GM18868 (cell line): ENCODE results near the gene PRKCQ.
"Not testable (repeated sequence)": the region's sequence is repeated elsewhere in the genome, so short reads cannot be mapped to it uniquely, and the experiment has no call there.

Experiments
- ATAC-seq: cut with Tn5 transposase; IDR thresholded peaks from one replicate; pipeline ENCODE4 v1.9.1; 2021; ENCODE audit warnings: mild to moderate bottlenecking, moderate library complexity; ENCODE audit not compliant: unreplicated experiment

Gene PRKCQ

GRCh38 chr10:6597478-6597877 is 17.4 kb upstream of the PRKCQ start:
- ATAC-seq, result no peak

GRCh38 chr10:6595499-6595898 is 15.4 kb upstream of the PRKCQ start:
- no peak for ATAC-seq

DNA sequence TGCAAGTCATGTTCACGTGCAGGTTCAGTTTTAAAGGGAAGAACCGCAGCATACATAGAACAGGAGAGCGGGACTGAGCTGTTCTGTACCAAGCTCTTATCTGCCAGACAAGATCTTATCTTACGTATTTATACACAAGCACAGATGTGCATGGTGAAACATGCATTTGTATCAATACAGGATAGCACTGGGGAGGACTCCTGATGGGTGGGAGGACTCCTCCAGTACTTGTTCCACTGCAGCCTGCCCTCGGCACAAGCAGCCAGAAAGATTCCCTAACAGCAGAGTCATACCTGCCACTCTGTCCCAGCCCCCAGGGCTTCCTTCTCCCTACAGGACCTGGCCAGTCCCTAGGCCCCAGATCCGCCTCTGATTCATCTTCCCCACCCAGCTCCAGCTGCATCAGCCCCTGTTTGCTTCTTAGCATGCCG is 13.2 kb upstream of the PRKCQ start:
- no peak for ATAC-seq

DNA sequence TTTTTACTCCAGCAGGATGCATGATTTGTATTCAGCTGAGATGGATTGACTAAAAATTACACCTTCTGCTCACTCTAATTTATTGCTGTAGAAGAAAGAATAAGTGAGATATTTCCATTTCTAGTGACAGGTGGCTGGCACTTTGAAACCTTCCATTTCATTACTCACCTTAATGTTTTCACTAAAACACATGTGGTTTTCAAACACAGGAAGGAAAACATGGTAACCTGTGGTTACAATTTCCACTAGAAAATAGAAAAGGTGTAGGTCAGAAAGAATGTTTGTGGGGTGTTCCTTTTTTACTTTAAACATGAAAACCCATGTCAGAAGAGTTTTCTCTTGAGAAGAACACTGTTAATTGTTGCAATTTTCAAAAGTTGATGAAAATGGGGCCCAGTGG is 12.0 kb upstream of the PRKCQ start:
- no peak for ATAC-seq

DNA sequence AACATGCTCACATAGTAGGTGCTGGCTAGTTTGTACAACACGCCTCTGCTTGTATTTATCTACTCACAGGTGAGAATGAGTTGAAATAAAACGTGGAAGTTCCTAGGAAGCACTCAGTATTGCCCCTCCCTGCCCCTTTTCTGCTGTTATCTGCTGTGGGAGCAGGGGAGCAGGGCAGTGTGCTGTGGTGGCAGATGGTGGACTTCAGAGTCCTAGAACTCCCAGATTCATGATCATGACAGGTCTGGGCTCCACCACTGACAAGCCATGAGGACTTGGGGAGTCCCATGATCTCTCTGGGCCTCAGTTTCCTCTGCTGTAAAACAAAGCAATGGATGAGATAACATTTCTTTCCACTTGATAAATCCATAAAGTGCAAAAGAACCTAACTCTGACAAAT is 11.6 kb upstream of the PRKCQ start:
- no peak for ATAC-seq

- ATAC-seq, result no peak
These were observed 10.0 kb upstream of the PRKCQ start for GRCh38 chr10:6590100-6590499.

GRCh38 chr10:6589287-6590094 is 9.4 kb upstream of the PRKCQ start:
- no peak for ATAC-seq

GRCh38 chr10:6588845-6589244 is 8.8 kb upstream of the PRKCQ start:
- ATAC-seq, result no peak

DNA sequence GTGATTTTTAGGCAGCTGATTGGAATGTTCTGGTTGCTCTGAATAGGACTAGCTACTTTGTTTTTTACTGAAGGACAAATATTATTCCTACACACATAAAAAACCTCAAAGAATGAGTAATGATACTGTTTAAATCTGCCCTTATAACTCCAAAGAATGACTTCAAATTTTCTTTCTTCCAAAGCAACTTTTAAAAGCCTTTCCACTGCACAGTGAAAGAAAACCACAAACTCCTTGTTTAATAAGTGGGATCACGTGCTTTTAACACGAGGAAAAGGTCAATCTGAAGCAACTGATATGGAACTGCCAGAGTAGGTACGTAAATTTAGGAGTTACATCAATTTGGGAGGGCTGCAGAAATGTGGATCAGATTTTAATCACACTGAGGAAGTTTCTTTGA is 8.0 kb upstream of the PRKCQ start:
- no peak for ATAC-seq

GRCh38 chr10:6586501-6586900 is 6.4 kb upstream of the PRKCQ start:
- no peak for ATAC-seq

GRCh38 chr10:6583447-6583846 is 3.4 kb upstream of the PRKCQ start:
- ATAC-seq, result no peak

DNA sequence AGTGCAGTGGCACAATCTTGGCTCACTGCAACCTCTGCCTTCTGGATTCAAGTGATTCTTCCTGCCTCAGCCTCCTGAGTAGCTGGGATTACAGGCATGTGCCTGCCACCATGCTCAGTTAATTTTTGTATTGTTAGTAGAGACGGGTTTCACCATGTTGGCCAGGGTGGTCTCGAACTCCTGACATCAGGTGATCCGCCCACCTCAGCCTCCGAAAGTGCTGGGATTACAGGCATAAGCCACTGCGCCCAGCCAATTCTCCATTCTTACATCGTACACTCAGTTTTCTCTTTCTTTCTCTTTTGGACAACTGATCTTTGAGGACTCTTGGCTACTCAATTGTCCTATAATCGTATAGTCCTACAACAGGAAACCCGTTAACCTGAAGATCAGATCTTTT is 2.8 kb upstream of the PRKCQ start:
- not testable (repeated sequence) for ATAC-seq

DNA sequence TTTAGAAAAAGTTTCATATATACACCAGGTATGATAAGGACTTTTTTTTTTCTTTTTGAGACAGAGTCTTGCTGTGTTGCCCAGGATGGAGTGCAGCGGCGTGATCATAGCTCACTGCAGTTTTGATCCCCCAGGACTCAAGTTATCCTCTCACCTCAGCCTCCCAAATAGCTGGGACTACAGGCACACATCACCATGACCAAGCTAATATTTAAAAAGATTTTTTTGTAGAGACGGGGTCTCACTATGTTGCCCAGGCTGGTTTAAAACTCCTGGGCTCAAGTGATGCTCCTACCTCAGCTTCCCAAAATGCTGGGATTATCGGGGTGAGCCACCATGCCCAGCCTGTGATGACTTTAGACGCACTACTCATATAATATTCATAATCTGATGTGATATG is 2.2 kb upstream of the PRKCQ start:
- ATAC-seq, result no peak

DNA sequence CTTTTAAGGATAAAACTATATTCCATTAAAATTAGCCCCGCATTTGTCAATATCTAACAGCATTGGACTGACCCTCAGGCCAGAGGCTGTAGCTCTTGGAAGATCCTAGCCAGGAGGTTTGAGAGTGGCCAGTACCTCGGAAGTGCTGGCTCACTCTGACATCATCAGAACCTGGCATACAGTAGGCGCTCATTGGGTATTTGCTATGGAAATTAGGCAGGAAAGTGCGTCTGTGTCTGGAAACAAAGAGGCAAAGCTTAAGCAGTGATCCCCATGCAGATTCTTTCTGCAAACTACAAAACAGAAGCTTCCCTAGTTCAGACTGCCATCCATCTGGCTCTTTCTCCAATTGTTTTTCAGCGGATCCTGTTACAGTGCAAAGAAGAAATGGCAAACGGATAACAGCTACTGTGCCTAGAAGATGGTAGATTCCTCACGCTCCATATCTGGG is 1.7 kb upstream of the PRKCQ start:
- no peak for ATAC-seq

DNA sequence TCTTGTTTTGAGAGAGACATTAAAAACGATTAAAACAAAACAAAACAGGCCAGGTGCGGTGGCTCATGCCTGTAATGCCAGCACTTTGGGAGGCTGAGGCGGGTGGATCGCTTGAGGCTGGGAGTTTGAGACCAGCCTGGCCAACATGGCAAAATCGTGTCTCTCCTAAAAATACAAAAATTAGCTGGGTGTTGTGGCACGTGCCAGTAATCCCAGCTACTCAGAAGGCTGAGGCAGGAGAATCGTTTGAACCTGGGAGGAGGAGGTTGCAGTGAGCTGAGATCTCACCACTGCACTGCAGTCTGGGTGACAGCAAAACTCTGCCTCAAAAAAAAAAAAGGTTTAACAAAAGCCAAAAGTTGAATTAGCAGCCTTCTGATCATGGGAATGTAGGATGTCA is 1.1 kb upstream of the PRKCQ start:
- not testable (repeated sequence) for ATAC-seq

DNA sequence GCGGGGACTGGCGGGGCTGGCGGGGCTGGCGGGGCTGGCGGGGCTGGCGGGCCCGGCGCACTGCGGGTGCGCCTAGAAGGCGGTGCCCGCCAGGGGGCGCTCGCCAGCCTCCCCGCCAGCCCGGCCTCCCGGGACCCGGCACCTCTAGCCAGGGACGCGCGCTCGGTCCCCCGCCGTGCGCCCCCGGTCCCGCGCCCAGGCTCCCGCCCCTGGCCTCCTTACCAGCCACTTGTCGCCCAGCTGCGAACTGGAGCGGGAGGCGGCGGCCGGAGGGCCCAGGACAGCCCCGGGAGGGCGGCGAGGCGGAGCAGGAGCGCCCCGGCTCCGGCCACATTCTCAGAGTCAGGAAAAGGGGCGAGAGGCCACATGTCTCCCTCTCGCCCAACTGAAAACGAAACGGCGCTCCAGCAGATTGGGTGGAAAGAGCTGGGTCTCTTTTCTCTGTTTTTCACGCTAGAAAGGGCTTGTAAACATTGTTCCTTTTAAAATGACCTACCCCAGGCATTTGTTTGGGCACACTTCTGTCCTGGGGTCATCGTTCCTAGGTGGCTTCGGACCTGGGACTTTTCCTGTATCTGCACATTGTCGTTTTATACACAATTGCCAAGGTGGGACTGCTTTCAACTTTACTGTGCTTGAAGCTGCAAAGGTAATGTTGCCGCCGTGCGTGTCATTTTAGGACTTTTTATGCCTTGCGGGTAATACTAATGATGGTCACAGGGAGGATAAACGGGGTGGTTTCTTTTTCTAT is 378 bp upstream of the PRKCQ start:
- ATAC-seq, result peak; percentile 94

DNA sequence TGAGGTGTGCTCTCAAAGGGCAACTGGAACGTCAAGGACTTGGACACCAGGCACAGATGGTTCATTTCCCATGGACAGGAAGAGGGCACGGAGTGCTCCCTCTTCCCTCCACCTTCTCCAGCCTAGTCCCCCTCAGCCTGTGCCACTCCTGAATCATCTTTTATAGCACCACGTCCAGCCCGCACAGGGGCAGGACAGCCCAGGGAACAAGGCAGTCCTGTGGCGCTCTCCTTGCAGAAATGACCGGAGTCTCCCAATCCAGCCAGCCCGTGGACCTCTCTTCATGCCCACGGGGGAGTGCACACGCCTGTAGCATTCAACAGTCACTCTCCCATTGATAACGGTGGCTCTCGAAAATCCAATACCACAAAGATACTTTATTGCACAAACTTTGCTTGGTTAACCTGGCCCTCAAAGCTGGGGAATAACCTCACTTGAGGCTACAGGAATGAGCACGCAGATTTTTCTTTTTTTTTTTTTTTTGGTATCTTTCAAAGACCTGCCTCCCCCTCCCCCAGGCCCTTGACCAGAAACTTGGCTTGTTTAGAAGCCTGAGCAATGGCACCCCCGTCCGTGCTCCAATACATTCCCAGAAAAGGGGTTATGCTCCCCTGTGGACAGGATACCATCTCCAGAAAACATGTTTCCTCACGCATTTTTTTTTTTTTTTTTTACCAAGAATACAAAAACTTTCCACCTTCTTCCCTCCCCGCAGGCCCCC is 733 bp downstream of the PRKCQ start:
- ATAC-seq, result no peak

- ATAC-seq, result no peak
These were observed 1.3 kb downstream of the PRKCQ start for GRCh38 chr10:6578795-6579182.

DNA sequence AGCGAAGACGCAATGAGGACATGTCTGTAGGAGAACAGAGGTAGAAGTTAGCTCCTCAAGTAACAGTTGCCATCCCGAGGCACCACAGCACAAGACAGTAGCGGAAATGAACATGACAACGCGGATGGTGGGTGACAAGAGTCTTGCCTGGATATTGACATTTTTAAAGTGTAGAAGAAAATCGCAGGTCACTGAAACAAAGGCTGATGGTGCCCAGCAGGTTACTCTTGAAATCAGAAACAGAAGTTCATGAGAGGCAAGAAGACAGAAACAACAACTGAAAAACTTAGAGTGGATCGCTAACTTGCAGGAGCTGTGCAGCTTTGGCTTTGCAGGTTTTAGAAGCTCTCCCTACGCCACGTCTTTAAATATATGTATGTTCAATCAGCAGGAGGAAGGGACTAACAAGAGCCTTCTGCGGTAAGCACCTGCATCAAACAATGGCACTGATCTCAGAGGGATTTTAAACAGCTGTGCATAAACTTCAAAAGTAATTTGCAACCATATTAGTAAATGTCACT is 1.8 kb downstream of the PRKCQ start:
- ATAC-seq, result no peak

DNA sequence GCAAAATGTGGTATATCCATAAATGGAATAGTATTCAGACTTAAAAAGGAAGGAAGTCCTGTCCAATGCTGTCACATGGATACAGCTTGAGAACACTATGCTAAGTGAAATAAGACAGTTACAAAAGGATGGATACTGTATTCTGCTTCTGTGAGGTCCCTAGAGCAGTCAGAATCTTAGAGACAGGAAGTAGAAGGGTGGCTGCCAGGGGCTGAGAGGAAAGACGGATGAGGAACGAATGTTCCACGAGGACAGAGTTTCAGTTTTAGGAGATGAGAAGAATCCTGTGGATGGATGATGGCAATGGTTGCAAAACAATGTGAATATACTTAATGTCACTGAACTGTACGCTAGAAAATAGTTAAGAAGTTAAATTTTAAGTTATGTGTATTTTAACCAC is 3.8 kb downstream of the PRKCQ start:
- ATAC-seq, result no peak

DNA sequence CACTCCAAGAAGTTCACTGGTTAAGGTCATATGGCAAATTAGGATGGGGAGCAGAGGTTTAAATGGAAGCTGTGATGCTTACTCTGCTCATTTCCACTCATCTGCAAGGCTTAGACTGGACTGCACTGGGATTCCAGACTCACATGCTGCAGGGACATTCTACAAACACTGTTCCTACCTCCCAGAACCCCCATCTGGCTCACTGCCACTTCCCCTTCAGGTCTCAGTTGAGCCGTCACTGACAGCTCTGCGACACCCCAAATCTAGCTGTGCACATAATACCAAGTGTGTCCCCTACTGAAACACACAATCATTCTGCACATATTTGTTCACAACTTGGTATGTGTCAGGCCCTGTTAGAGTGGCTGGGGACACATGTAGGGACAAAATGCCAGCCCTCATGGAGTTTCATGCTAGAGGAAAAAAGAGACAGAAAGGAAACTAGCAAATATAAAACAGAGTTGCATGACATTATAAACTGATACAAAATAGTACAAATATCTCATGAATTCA is 5.4 kb downstream of the PRKCQ start:
- no peak for ATAC-seq
